NCI-H526 (cell line): ENCODE data around the gene PCDH19.
"Not testable (repeated sequence)": the region's sequence is repeated elsewhere in the genome, so short reads cannot be mapped to it uniquely, and the experiment has no call there.

ENCODE experiments used
- DNase-seq, 2 experiments: peaks; one replicate each; lab custom pipeline; 2025; lab: John Stamatoyannopoulos, UW

Gene PCDH19

GRCh38 chrX:100409610-100410590 is at the start of gene PCDH19:
Gene PCDH19, minus strand, starts transcription at chrX:100410273. Its CDS starts 1,676 bp downstream, at chrX:100408597.
- DNase-seq, result peak in 1 of 2 experiments; percentile 64

GRCh38 chrX:100449696-100450608 is 39.9 kb upstream of the PCDH19 start:
- DNase-seq, result no peak

GRCh38 chrX:100447655-100448397 is 37.8 kb upstream of the PCDH19 start:
- DNase-seq, result peak in 1 of 2 experiments; percentile 37

GRCh38 chrX:100445593-100445992 is 35.5 kb upstream of the PCDH19 start:
- DNase-seq, result no peak

- DNase-seq, result not testable (repeated sequence)
These were observed 31.2 kb upstream of the PCDH19 start for GRCh38 chrX:100441321-100441720.

GRCh38 chrX:100440006-100440405 is 29.9 kb upstream of the PCDH19 start:
- no peak for DNase-seq

GRCh38 chrX:100435726-100436125 is 25.7 kb upstream of the PCDH19 start:
- no peak for DNase-seq

GRCh38 chrX:100424012-100424411 is 13.9 kb upstream of the PCDH19 start:
- DNase-seq, result peak in 1 of 2 experiments; percentile 45

- DNase-seq, result no peak
These were observed 8.5 kb upstream of the PCDH19 start for GRCh38 chrX:100418556-100418955.

- DNase-seq, result no peak
These were observed 7.6 kb upstream of the PCDH19 start for GRCh38 chrX:100417681-100418080.

GRCh38 chrX:100413229-100413628 is 3.2 kb upstream of the PCDH19 start:
- DNase-seq, result peak; percentile 14 to 66

- DNase-seq, result no peak
These were observed 2.0 kb upstream of the PCDH19 start for GRCh38 chrX:100411802-100412715.

- no peak for DNase-seq
These were observed 1.1 kb upstream of the PCDH19 start for GRCh38 chrX:100410901-100411801.

GRCh38 chrX:100408713-100409609 is 1.1 kb downstream of the PCDH19 start:
- no peak for DNase-seq

- no peak for DNase-seq
These were observed 2.0 kb downstream of the PCDH19 start for GRCh38 chrX:100407784-100408712.

- DNase-seq, result no peak
These were observed 2.8 kb downstream of the PCDH19 start for GRCh38 chrX:100407147-100407783.

- DNase-seq, result no peak
These were observed 4.6 kb downstream of the PCDH19 start for GRCh38 chrX:100405424-100405823.
